ENCODE data around the gene STAT6. TPM values are rescaled to one million over a fixed set of nuclear protein-coding genes. Genes with fewer than 3 reads are reported as not detected.
A peak's percentile ranks its signal among the peaks of the same experiment; 100 is the strongest.

STAT6 gene
- total and polyA plus RNA-seq, 11 donors: 31.6 to 87.7 (median 38.4) TPM

GRCh38 chr12:57159311-57159710 is 48.1 kb upstream of the STAT6 start:
- Histone ChIP-seq H3K9me3 (no peaks in the 10 kb centered on the region), H3K4me3 (no peak overlapping the region), H3K36me3 (peaks cover 3 to 100% (median 98%) of the 10 kb centered on the region in 9 donors), H3K4me1 (peaks cover 0 to 72% (median 0%) of the 10 kb centered on the region in 12 donors), H3K27ac (peak overlapping the region in 5 of 12 donors; percentile 14 to 73 (median 40)), H3K27me3 (no peaks in the 10 kb centered on the region)
- WGBS, 4 donors: 76 to 87% (median 84%) methylated on average over 4 of the region's 4 CpGs
- DNase-seq: no peak
- TF ChIP-seq POLR2A (IDR thresholded peaks at IDR 0.05): no peak
- TF ChIP-seq, protein P1, sequence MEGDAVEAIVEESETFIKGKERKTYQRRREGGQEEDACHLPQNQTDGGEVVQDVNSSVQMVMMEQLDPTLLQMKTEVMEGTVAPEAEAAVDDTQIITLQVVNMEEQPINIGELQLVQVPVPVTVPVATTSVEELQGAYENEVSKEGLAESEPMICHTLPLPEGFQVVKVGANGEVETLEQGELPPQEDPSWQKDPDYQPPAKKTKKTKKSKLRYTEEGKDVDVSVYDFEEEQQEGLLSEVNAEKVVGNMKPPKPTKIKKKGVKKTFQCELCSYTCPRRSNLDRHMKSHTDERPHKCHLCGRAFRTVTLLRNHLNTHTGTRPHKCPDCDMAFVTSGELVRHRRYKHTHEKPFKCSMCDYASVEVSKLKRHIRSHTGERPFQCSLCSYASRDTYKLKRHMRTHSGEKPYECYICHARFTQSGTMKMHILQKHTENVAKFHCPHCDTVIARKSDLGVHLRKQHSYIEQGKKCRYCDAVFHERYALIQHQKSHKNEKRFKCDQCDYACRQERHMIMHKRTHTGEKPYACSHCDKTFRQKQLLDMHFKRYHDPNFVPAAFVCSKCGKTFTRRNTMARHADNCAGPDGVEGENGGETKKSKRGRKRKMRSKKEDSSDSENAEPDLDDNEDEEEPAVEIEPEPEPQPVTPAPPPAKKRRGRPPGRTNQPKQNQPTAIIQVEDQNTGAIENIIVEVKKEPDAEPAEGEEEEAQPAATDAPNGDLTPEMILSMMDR (IDR thresholded peaks at IDR 0.05): no peak
- ATAC-seq: peak; percentile 14 to 32 (median 20)
- intact Hi-C loops (cut with DNase I): no loop called here

DNA sequence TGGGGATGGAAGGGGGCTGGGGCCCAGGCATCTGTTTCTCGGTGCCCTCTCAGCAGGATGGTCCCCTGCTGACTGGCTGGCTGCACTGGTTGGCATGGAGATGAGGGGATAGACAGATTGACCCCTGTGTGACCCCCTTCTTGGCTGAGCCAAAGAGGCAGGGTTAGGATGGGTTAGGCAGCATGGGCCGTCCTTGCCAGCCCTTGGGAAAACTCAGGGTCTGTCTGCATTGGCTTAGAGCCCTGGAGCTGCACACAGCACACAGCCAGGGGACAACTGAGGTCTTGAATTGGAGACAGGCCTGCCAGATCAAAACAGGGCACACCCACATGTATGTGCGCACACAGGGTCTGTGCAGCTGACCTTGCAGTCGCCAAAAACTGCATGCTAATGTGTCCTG is 47.5 kb upstream of the STAT6 start:
- intact Hi-C loops (cut with DNase I): no loop called here
- Histone ChIP-seq H3K4me3 (no peak overlapping the region), H3K27ac (peak overlapping the region in 6 of 12 donors; percentile 1 to 73 (median 39)), H3K4me1 (peaks cover 0 to 78% (median 0%) of the 10 kb centered on the region in 12 donors), H3K9me3 (no peaks in the 10 kb centered on the region), H3K27me3 (no peaks in the 10 kb centered on the region), H3K36me3 (peaks cover 3 to 100% (median 97%) of the 10 kb centered on the region in 9 donors)
- DNase-seq: no peak
- WGBS, 4 donors: 68 to 76% (median 73%) methylated on average over 3 to 4 of the region's 4 CpGs
- TF ChIP-seq, protein P1 (IDR thresholded peaks at IDR 0.05): no peak
- no peak for TF ChIP-seq POLR2A (IDR thresholded peaks at IDR 0.05)
- peak in 2 of 4 donors; percentile 7 to 27 for ATAC-seq

DNA sequence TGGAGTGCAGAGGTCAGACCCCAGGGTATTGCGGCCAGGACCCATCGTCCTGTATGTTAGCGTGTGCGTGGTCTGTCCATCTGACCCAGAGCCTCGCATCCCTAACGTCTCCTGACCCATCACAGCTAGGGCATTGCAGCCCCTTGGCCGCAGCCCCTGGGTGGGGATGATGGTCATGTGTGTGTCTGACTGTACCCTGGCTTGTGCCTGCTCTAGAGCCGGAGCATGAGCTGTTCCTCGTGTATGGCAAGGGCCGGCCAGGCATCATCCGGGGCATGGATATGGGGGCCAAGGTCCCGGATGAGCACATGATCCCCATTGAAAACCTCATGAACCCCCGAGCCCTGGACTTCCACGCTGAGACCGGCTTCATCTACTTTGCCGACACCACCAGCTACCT is 47.0 kb upstream of the STAT6 start:
- no peak overlapping the region for H3K4me3 ChIP-seq
- H3K27me3 ChIP-seq: no peaks in the 10 kb centered on the region
- no peak for DNase-seq
- H3K27ac ChIP-seq: peak overlapping the region in 6 of 12 donors; percentile 1 to 73 (median 39)
- no peak for TF ChIP-seq POLR2A (IDR thresholded peaks at IDR 0.05)
- TF ChIP-seq, protein P1 (IDR thresholded peaks at IDR 0.05): no peak
- peaks cover 3 to 97% (median 92%) of the 10 kb centered on the region in 9 donors for H3K36me3 ChIP-seq
- H3K4me1 ChIP-seq: peaks cover 0 to 80% (median 4%) of the 10 kb centered on the region in 12 donors
- ATAC-seq: no peak
- WGBS, 4 donors: 86 to 94% (median 91%) methylated on average over 14 to 16 of the region's 16 CpGs
- intact Hi-C loops (cut with DNase I): no loop called here
- no peaks in the 10 kb centered on the region for H3K9me3 ChIP-seq

GRCh38 chr12:57157588-57158173 is 46.5 kb upstream of the STAT6 start:
- TF ChIP-seq POLR2A (IDR thresholded peaks at IDR 0.05): no peak
- TF ChIP-seq, protein P1 (IDR thresholded peaks at IDR 0.05): no peak
- H3K27me3 ChIP-seq: no peaks in the 10 kb centered on the region
- H3K9me3 ChIP-seq: no peaks in the 10 kb centered on the region
- intact Hi-C loops (cut with DNase I): no loop called here
- 86 to 92% (median 89%) methylated on average over 5 of the region's 5 CpGs for WGBS, 4 donors
- H3K36me3 ChIP-seq: peaks cover 3 to 92% (median 87%) of the 10 kb centered on the region in 9 donors
- DNase-seq: peak in 1 of 5 donors; percentile 47
- peaks cover 0 to 80% (median 9%) of the 10 kb centered on the region in 12 donors for H3K4me1 ChIP-seq
- no peak overlapping the region for H3K4me3 ChIP-seq
- peak in 1 of 4 donors; percentile 45 for ATAC-seq
- peak overlapping the region in 5 of 12 donors; percentile 1 to 73 (median 43) for H3K27ac ChIP-seq

Data from heart left ventricle (tissue), 16 donors.